Right lobe of liver (tissue), 6 donors: ENCODE results near the gene PCDHGC3. TPM values are rescaled to one million over a fixed set of nuclear protein-coding genes. Genes with fewer than 3 reads are reported as not detected.

Experiments
- ATAC-seq, 4 donors: fragments of 200-7000 bp; cut with Tn5 transposase; one replicate each; pipeline ENCODE4 v1.9.1; 2020; ENCODE audit warnings: mild to moderate bottlenecking in 4 of 4, moderate library complexity in 4 of 4
- DNase-seq, 3 donors: peaks; one replicate each; pipeline ENCODE4 v3.0.0-alpha.2; 2020
- H3K27ac ChIP-seq, 3 donors: fragments of 200-600 bp; one replicate each; pipeline ENCODE4 v1.8.0; 2022
- H3K27me3 ChIP-seq, 2 donors: fragments of 200-600 bp; one replicate each; pipeline ENCODE4 v1.8.0; 2022
- H3K36me3 ChIP-seq, 4 donors: fragments of 200-600 bp; sonication (generic) in 1 of 4; one replicate each; pipeline versions ENCODE4 v1.5.1 to v1.8.0; 2017 to 2022; ENCODE audit warnings: control low read depth in 1 of 4
- H3K4me1 ChIP-seq, 4 donors: fragments of 200-600 bp; sonication (generic) in 1 of 4; one replicate each; pipeline versions ENCODE4 v1.5.1 to v1.8.0; 2017 to 2022; ENCODE audit warnings: control low read depth in 1 of 4
- H3K4me3 ChIP-seq, 3 donors: fragments of 200-600 bp; one replicate each; pipeline ENCODE4 v1.8.0; 2022
- H3K9me3 ChIP-seq, 4 donors: fragments of 200-600 bp; sonication (generic) in 1 of 4; one replicate each; pipeline versions ENCODE4 v1.5.1 to v1.8.0; 2017 to 2022; ENCODE audit warnings: control low read depth in 1 of 4
- CTCF ChIP-seq, 4 donors: fragments of 200-600 bp in 3 of 4; fragments of 450-650 bp in 1 of 4; IDR thresholded peaks; one replicate each; pipeline versions ENCODE4 v1.5.1 to v1.8.0; 2016 to 2022; ENCODE audit warnings: antibody characterized with exemption in 4 of 4, mild to moderate bottlenecking in 2 of 4
- POLR2A ChIP-seq: fragments of 450-650 bp; IDR thresholded peaks from one replicate; pipeline ENCODE4 v1.6.1; 2017; ENCODE audit warnings: antibody characterized with exemption, mild to moderate bottlenecking
- WGBS: methylation state at CpG from one replicate; pipeline ENCODE4 v1.1.6; 2018; ENCODE audit warnings: low coverage, low lambda C conversion rate; ENCODE audit not compliant: insufficient coverage; ENCODE audit errors: missing lambda C conversion rate; 5-methylcytosine and 5-hydroxymethylcytosine counted together
- intact Hi-C, 2 donors: fragments of 100-400 bp; cut with DNase I; formaldehyde crosslinking; loops; one replicate each; pipeline versions ENCODE4 v1.11.2 to v1.14.1; 2022
- total RNA-seq, 6 experiments: library from RNA; depleted of rRNA in 2 of 6; stranded (reverse); fragments of >200 nt in 2 of 6; fragmentation: NEBNext Ultra II Directional in 3 of 6; extraction: Animal tissue kit (Norgen Biotek cat#: 25700) in 3 of 6; gene quantifications; one replicate each; pipeline versions ENCODE4 v1.1.0 to v1.2.4, GENCODE V29; 2016 to 2023
- donor health status: DM: no; HTN: yes; CAD: no.
- donor health status: DM: no; HTN: no; CAD: no.
- donor health status: DM: no; HTN: no; CAD: no.
- donor health status: DM: no; HTN: yes; CAD: no.
- donor health status: DM: no; HTN: yes; CAD: no.

The PCDHGC3 gene
- total RNA-seq, 6 experiments from 2014 or later: 6.1 to 10.6 (median 7.6) TPM

- ATAC-seq (peak; percentile 52 to 67 (median 56)), DNase-seq (peak in 1 of 3 donors; percentile 62)
- Histone ChIP-seq H3K4me3 (no peak overlapping the region), H3K27ac (peak overlapping the region; percentile 55 to 83 (median 79)), H3K9me3 (no peaks in the 10 kb centered on the region), H3K36me3 (peaks cover 0 to 48% (median 13%) of the 10 kb centered on the region in 4 donors), H3K27me3 (no peaks in the 10 kb centered on the region), H3K4me1 (peaks cover 0 to 53% (median 16%) of the 10 kb centered on the region in 4 donors)
- TF ChIP-seq CTCF (IDR thresholded peaks at IDR 0.05): no peak
- peak; percentile 17 for TF ChIP-seq POLR2A
- WGBS: 36% methylated on average over 6 of the region's 7 CpGs
- intact Hi-C loops: loop anchor here in 1 of 2 donors (10.0 kb wide), 1 partner anchor 51 kb away; the partner anchor contains the start of gene PCDHGC3
Measured at GRCh38 chr5:141525653-141526052, 49.9 kb downstream of the PCDHGC3 start.

- DNase-seq (no peak), ATAC-seq (no peak)
- H3K27me3 ChIP-seq: no peaks in the 10 kb centered on the region
- peaks cover 0 to 49% (median 16%) of the 10 kb centered on the region in 4 donors for H3K4me1 ChIP-seq
- peak overlapping the region in 2 of 3 donors; percentile 6 to 68 for H3K27ac ChIP-seq
- H3K36me3 ChIP-seq: peaks cover 0 to 40% (median 12%) of the 10 kb centered on the region in 4 donors
- no peaks in the 10 kb centered on the region for H3K9me3 ChIP-seq
- no peak overlapping the region for H3K4me3 ChIP-seq
- intact Hi-C loops: loop anchor here in 1 of 2 donors (10.0 kb wide), 1 partner anchor 53 kb away; the partner anchor contains the start of gene PCDHGC3
- 62% methylated on average over 1 of the region's 1 CpG for WGBS
- TF ChIP-seq POLR2A (no peak), CTCF (IDR thresholded peaks at IDR 0.05) (no peak)
Measured at GRCh38 chr5:141527426-141527825, 51.7 kb downstream of the PCDHGC3 start.

Other genes starting within 250 kb of the PCDHGC3 start
- under 1 TPM; 0.37 to 0.83 (median 0.63) TPM for gene PCDHB15, start 230.6 kb upstream of the PCDHGC3 start, total RNA-seq
- under 1 TPM in 1 of 6 experiments, not detected in 5; 0.31 TPM for gene SLC25A2, start 171.9 kb upstream of the PCDHGC3 start, total RNA-seq
- gene TAF7, start 155.2 kb upstream of the PCDHGC3 start, total RNA-seq: 10 to 100 TPM; 17.7 to 37.9 (median 22.3) TPM
- under 1 TPM in 5 of 6 experiments, not detected in 1; 0.04 to 0.18 (median 0.12) TPM for gene PCDHGA1, start 145.5 kb upstream of the PCDHGC3 start, total RNA-seq
- gene PCDHGA2, start 137.2 kb upstream of the PCDHGC3 start, total RNA-seq: under 1 TPM; 0.49 to 0.88 (median 0.57) TPM
- gene PCDHGA3, start 132.1 kb upstream of the PCDHGC3 start, total RNA-seq: 1 to 10 TPM in 2 of 6 experiments, under 1 TPM in 4; 0.51 to 1.8 (median 0.76) TPM
- 1 to 10 TPM in 1 of 6 experiments, under 1 TPM in 5; 0.37 to 1.2 (median 0.52) TPM for gene PCDHGB1, start 125.9 kb upstream of the PCDHGC3 start, total RNA-seq
- gene PCDHGA4, start 120.9 kb upstream of the PCDHGC3 start, total RNA-seq: 1 to 10 TPM in 2 of 6 experiments, under 1 TPM in 4; 0.39 to 1.8 (median 0.73) TPM
- 1 to 10 TPM in 5 of 6 experiments, under 1 TPM in 1; 0.51 to 2.8 (median 1.4) TPM for gene PCDHGB2, start 116.0 kb upstream of the PCDHGC3 start, total RNA-seq
- gene PCDHGA5, start 111.8 kb upstream of the PCDHGC3 start, total RNA-seq: 1 to 10 TPM in 1 of 6 experiments, under 1 TPM in 5; 0.32 to 1.2 (median 0.57) TPM
- gene PCDHGB3, start 105.7 kb upstream of the PCDHGC3 start, total RNA-seq: 1 to 10 TPM in 3 of 6 experiments, under 1 TPM in 3; 0.56 to 1.8 (median 1.2) TPM
- 1 to 10 TPM in 3 of 6 experiments, under 1 TPM in 3; 0.56 to 1.3 (median 0.89) TPM for gene PCDHGA6, start 102.1 kb upstream of the PCDHGC3 start, total RNA-seq
- under 1 TPM; 0.37 to 0.99 (median 0.76) TPM for gene PCDHGA7, start 93.2 kb upstream of the PCDHGC3 start, total RNA-seq
- 1 to 10 TPM; 1.6 to 5.5 (median 2.4) TPM for gene PCDHGB4, start 88.3 kb upstream of the PCDHGC3 start, total RNA-seq
- under 1 TPM; 0.27 to 0.88 (median 0.50) TPM for gene PCDHGA8, start 83.3 kb upstream of the PCDHGC3 start, total RNA-seq
- gene PCDHGB5, start 78.0 kb upstream of the PCDHGC3 start, total RNA-seq: 1 to 10 TPM; 3.0 to 6.8 (median 4.0) TPM
- gene PCDHGA9, start 73.2 kb upstream of the PCDHGC3 start, total RNA-seq: 1 to 10 TPM; 1.0 to 2.5 (median 1.3) TPM
- 1 to 10 TPM; 1.9 to 5.0 (median 2.9) TPM for gene PCDHGB6, start 67.9 kb upstream of the PCDHGC3 start, total RNA-seq
- 1 to 10 TPM; 1.5 to 4.6 (median 2.8) TPM for gene PCDHGA10, start 63.0 kb upstream of the PCDHGC3 start, total RNA-seq
- gene PCDHGB7, start 58.3 kb upstream of the PCDHGC3 start, total RNA-seq: 1 to 10 TPM; 1.2 to 3.7 (median 2.7) TPM
- 1 to 10 TPM in 3 of 6 experiments, under 1 TPM in 3; 0.81 to 1.7 (median 1.1) TPM for gene PCDHGA11, start 54.9 kb upstream of the PCDHGC3 start, total RNA-seq
- gene PCDHGA12, start 45.5 kb upstream of the PCDHGC3 start, total RNA-seq: 1 to 10 TPM in 4 of 6 experiments, under 1 TPM in 2; 0.73 to 1.6 (median 1.3) TPM
- 10 to 100 TPM in 1 of 6 experiments, under 1 TPM in 5; 0.20 to 10.7 (median 0.34) TPM for gene PCDHGC4, start 9.1 kb downstream of the PCDHGC3 start, total RNA-seq
- gene PCDHGC5, start 13.1 kb downstream of the PCDHGC3 start, total RNA-seq: under 1 TPM; 0.24 to 0.37 (median 0.32) TPM
- 100 to 1,000 TPM in 4 of 6 experiments, 10 to 100 TPM in 2; 93.7 to 114 (median 107) TPM for gene DIAPH1, start 143.0 kb downstream of the PCDHGC3 start, total RNA-seq
- gene HDAC3, start 160.9 kb downstream of the PCDHGC3 start, total RNA-seq: 10 to 100 TPM; 18.2 to 26.5 (median 23.3) TPM
- gene RELL2, start 161.0 kb downstream of the PCDHGC3 start, total RNA-seq: 1 to 10 TPM in 4 of 6 experiments, under 1 TPM in 2; 0.53 to 2.6 (median 1.2) TPM
- 1 to 10 TPM in 5 of 6 experiments, under 1 TPM in 1; 0.77 to 6.4 (median 3.3) TPM for gene FCHSD1, start 175.5 kb downstream of the PCDHGC3 start, total RNA-seq
- gene ARAP3, start 206.3 kb downstream of the PCDHGC3 start, total RNA-seq: 1 to 10 TPM; 1.4 to 6.0 (median 3.7) TPM